Measurements from ENCODE around the gene RNGTT. TPM values are rescaled to one million over a fixed set of nuclear protein-coding genes. Genes with fewer than 3 reads are reported as not detected.

The RNGTT gene
- total RNA-seq, 1 donor from 2014 or later: 14.4 TPM

- TF ChIP-seq CTCF (IDR thresholded peaks at IDR 0.05; ENCODE audit: insufficient read depth, low read length, poor library complexity, severe bottlenecking): no peak
- H3K36me3 ChIP-seq (ENCODE audit: control insufficient read depth, insufficient read depth, low read length): no peaks in the 10 kb centered on the region
- DNase-seq (ENCODE audit: low read depth): no peak
- H3K27me3 ChIP-seq (ENCODE audit: control insufficient read depth, insufficient read depth, low read length): no peaks in the 10 kb centered on the region
- H3K4me3 ChIP-seq (ENCODE audit: low read depth, low read length): no peak overlapping the region
Measured at GRCh38 chr6:88641178-88641903, 322.1 kb downstream of the RNGTT start.

GRCh38 chr6:88637761-88638545 is 325.5 kb downstream of the RNGTT start:
- no peak for DNase-seq (ENCODE audit: low read depth)
- Histone ChIP-seq H3K4me3 (ENCODE audit: low read depth, low read length) (no peak overlapping the region), H3K36me3 (ENCODE audit: control insufficient read depth, insufficient read depth, low read length) (no peaks in the 10 kb centered on the region), H3K27me3 (ENCODE audit: control insufficient read depth, insufficient read depth, low read length) (no peaks in the 10 kb centered on the region)
- no peak for TF ChIP-seq CTCF (IDR thresholded peaks at IDR 0.05; ENCODE audit: insufficient read depth, low read length, poor library complexity, severe bottlenecking)

- TF ChIP-seq CTCF (IDR thresholded peaks at IDR 0.05; ENCODE audit: insufficient read depth, low read length, poor library complexity, severe bottlenecking): no peak
- Histone ChIP-seq H3K36me3 (ENCODE audit: control insufficient read depth, insufficient read depth, low read length) (no peaks in the 10 kb centered on the region), H3K27me3 (ENCODE audit: control insufficient read depth, insufficient read depth, low read length) (no peaks in the 10 kb centered on the region), H3K4me3 (ENCODE audit: low read depth, low read length) (no peak overlapping the region)
- no peak for DNase-seq (ENCODE audit: low read depth)
Measured at GRCh38 chr6:88636871-88637270, 326.5 kb downstream of the RNGTT start.

- DNase-seq (ENCODE audit: low read depth): no peak
- H3K36me3 ChIP-seq (ENCODE audit: control insufficient read depth, insufficient read depth, low read length): no peaks in the 10 kb centered on the region
- no peak overlapping the region for H3K4me3 ChIP-seq (ENCODE audit: low read depth, low read length)
- no peak for TF ChIP-seq CTCF (IDR thresholded peaks at IDR 0.05; ENCODE audit: insufficient read depth, low read length, poor library complexity, severe bottlenecking)
- H3K27me3 ChIP-seq (ENCODE audit: control insufficient read depth, insufficient read depth, low read length): no peaks in the 10 kb centered on the region
Measured at GRCh38 chr6:88633782-88634181, 329.6 kb downstream of the RNGTT start.

- DNase-seq (ENCODE audit: low read depth): no peak
- no peaks in the 10 kb centered on the region for H3K27me3 ChIP-seq (ENCODE audit: control insufficient read depth, insufficient read depth, low read length)
- TF ChIP-seq CTCF (IDR thresholded peaks at IDR 0.05; ENCODE audit: insufficient read depth, low read length, poor library complexity, severe bottlenecking): no peak
- no peaks in the 10 kb centered on the region for H3K36me3 ChIP-seq (ENCODE audit: control insufficient read depth, insufficient read depth, low read length)
- no peak overlapping the region for H3K4me3 ChIP-seq (ENCODE audit: low read depth, low read length)
Measured at GRCh38 chr6:88631830-88632229, 331.6 kb downstream of the RNGTT start.
